Omental fat pad (tissue), 4 donors: ENCODE data around the gene AGPAT1. TPM values are rescaled to one million over a fixed set of nuclear protein-coding genes. Genes with fewer than 3 reads are reported as not detected.
A peak's percentile ranks its signal among the peaks of the same experiment; 100 is the strongest.

Experiments
- ATAC-seq: fragments of 150-250 bp; one replicate; pipeline ENCODE4 v1.9.1; 2016; ENCODE audit warnings: mild to moderate bottlenecking, moderate library complexity; ENCODE audit not compliant: low FRiP score
- DNase-seq: peaks from one replicate; pipeline ENCODE4 v3.0.0-alpha.2; 2019; ENCODE audit warnings: low spot score
- total RNA-seq, 4 donors: library from RNA; depleted of rRNA; stranded (reverse); fragments of >200 nt; gene quantifications; one replicate each; pipeline ENCODE4 v1.1.0, GENCODE V29; 2016
- TF ChIP-seq, protein P1 (sequence below), 3 donors: fragments of 450-650 bp; IDR thresholded peaks; one replicate each; pipeline ENCODE4 v1.5.1; 2016 to 2017; ENCODE audit warnings: antibody characterized with exemption in 3 of 3, mild to moderate bottlenecking in 3 of 3, moderate library complexity in 2 of 3

AGPAT1 gene
- total RNA-seq, 4 donors from 2014 or later, result 26.4 to 40.9 (median 35.7) TPM

DNA sequence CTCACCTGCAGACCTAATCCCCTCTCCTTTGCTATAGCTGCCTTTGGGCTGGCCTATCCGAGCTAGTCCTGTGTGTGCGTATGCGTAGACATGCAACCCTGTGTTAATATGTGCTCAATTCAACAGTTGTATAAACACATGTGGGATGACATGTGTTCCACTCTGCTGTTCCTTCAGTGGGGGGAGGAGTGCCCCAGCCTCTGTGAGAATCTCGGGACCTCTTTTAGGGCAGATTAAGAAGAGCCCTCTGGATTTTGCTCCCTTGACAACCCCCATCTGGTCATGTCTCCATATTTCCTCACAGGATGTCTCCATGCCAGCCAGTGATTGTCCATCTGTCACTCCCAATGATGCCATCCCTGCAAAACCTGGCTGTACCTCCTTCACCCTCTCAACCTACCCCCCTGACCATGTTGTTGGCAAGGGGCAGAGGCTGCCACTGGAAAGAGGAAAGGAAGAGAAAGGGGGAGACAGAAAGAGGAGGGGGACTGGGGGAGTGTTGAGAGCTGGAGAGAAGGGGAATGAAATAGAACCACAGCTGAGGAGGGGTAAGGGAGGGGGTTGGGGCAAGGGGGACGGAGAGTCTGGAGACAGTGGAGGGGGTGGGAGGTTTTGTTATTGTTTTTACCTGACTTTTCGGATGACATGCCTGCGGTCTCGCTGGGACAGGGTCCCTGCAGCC, 24.6 kb downstream of the AGPAT1 start:
- ATAC-seq, result no peak
- TF ChIP-seq, protein P1, sequence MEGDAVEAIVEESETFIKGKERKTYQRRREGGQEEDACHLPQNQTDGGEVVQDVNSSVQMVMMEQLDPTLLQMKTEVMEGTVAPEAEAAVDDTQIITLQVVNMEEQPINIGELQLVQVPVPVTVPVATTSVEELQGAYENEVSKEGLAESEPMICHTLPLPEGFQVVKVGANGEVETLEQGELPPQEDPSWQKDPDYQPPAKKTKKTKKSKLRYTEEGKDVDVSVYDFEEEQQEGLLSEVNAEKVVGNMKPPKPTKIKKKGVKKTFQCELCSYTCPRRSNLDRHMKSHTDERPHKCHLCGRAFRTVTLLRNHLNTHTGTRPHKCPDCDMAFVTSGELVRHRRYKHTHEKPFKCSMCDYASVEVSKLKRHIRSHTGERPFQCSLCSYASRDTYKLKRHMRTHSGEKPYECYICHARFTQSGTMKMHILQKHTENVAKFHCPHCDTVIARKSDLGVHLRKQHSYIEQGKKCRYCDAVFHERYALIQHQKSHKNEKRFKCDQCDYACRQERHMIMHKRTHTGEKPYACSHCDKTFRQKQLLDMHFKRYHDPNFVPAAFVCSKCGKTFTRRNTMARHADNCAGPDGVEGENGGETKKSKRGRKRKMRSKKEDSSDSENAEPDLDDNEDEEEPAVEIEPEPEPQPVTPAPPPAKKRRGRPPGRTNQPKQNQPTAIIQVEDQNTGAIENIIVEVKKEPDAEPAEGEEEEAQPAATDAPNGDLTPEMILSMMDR (IDR thresholded peaks at IDR 0.05), result no peak
- DNase-seq, result no peak

DNA sequence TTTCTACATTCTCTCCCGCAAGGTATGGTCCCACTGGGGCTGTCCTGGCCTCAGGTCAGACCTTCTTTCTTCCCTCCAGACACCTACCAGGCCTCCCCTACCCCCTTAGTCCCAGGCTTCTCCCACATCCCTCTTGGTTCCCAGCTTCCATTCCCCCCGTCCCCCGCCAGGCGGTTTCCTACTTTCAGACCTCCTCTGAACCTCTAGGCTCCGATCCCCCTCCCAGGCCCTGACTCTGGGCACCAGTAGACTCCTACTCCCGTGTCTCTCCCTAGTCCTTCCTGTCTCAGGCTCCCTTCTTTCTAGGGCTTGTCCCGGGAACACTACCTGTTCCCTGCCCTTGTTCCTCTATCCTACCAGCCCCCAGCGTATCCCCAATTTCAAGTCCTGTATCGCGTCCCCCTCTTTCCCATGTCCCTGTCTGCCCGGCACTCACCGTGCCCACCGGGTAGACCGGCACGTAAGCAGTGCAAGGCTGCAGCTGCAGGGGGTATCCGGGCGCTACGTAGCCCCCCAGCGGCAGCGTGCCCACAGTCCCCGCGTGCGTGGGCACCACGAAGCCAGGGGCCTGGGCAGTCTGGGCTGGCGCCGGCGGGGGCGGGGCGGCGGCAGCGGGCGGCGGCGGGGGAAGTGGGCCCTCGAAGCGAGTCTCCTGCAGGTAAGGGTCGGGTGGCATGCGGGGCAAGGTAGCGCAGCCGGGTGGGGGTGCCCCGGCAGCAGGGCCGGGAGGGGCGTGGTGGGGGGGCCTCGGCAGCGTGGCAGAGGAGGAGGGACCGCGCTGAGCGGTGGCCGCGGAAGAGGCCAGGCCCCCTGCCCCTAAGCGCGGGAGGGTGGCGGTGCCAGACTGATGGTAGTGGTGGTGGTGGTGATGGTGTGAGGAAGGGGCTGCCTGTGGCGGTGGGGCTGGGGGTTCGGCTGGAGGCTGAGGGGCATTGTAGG, 25.7 kb downstream of the AGPAT1 start:
- DNase-seq (no peak), ATAC-seq (no peak)
- TF ChIP-seq, protein P1 (IDR thresholded peaks at IDR 0.05), result no peak

DNA sequence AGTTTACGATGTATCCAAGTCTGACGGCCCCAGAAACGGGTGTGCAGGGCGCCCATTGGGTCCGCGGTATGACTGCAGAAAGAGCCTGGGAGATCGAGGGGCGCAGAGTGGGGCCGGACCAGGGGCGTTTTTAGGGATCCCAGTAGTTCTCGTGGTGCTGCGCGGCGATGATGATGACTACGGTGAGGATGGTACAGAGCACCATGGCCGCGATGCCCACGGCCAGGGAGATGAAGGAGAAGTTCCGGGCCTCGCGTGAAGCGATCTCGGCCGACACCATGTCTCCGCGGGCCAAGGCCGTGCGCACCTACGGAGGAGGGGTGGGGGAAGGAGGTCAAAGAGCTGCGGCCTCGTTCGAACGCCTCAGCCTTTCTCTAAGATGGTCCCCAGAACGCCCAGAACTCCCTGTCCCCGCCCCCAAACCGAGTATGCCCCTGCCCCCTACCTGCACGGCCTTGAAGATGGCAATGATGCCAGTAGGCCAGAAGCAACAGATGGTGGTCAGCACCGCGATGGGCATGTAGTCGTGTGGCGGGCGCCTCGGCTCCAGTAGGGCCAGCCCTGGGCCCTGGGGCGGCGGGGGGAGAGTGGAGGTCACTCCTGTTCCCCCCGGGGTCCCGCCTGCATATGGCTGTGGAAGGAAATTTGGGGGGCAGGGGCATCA, 26.7 kb downstream of the AGPAT1 start:
- DNase-seq (no peak), ATAC-seq (no peak)
- TF ChIP-seq, protein P1 (IDR thresholded peaks at IDR 0.05), result no peak

DNA sequence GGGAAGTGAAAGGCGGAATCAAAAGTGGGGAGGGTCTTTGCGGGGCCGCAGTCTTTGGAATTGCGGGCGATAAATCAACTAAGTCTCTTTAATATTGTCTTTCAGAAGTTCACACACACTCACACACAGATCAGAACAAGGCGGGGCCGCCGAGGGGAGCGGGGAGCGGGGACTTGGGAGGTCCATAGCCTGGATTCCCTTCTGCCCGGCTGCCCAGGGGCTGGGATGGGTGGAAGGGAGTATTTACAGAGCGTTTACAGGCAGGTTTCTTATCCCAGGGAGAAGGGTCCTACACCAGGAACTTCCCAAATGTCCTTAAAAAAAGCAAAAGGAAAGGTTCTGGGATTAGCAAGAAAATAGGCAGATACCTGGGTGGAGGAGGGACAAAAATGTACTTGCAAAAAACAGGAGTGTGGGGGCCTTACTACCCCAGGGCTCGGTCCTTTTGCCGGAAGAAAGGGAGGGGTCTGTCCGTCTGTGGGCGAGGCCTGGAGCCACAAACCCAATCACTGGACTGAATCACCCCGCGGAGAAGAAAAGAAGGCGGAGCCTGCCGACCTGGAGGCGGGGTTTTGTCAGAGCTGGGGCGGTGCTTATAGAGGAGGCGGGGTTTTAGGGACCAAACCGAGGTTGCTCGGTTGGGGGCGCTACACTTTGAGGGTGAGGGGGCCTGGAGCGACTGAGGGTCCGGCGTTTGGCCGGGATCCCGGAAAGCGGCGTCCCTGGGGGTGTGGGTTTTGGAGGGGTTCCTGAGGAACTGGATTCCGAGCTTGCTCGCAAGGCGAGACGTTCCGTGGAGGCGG, 27.4 kb downstream of the AGPAT1 start:
- DNase-seq (peak; percentile 46), ATAC-seq (peak; percentile 53)
- TF ChIP-seq, protein P1 (IDR thresholded peaks at IDR 0.05), result no peak

DNA sequence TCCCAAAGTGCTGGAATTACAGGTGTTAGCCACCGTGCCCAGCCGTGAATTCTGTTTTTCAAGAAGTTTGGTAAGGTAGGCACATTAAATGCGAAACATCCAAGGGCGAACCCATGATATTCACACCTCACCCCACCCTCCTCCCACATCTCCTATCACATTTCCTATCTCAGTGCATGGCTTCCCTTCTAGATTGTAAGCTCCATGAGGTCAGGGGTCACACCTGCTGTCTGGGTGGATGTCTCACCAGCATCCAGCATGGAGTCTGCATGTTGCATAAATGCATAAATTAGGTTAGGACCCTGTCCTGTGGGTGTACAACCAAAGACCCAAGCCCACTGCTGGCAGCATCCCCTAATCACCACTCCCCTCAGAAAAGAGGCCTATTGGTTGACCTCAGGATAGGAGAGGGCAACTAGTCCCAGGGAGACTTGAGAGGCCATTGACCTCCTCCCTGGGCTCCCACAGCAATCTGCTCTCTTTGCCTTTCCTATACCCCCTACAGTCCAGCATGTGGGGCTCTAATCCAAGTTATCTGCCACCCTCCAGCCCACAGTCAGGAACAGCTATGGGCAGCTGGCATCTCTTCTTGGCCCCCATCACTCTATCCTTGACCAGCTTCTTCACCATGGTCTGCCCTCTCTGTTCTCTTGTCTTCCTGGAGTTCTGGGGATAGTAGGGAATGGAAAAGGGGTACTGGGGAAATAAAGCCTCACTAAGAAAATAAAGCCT, 28.3 kb downstream of the AGPAT1 start:
- TF ChIP-seq, protein P1 (IDR thresholded peaks at IDR 0.05), result no peak
- ATAC-seq (no peak), DNase-seq (no peak)

DNA sequence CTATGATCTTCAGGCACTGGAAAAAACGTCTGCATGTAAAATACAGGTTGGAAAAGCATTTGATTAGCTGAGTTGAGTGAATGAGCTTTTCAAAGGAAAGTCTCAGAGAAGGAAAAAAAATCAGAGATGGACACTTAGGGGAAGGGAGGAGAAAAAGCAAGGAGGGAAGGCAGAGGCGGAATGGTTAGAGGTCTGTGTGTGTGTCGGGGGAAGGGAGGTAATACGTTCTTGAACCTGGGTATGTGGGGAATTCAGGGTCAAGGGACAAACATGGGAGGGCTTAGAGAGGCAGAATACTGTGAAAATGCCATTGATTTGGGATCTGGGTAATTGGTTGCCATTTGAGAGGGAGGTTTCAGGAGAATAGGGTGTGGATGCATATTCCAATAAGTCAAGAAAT, 29.2 kb downstream of the AGPAT1 start:
- TF ChIP-seq, protein P1 (IDR thresholded peaks at IDR 0.05), result no peak
- ATAC-seq, result no peak
- DNase-seq, result no peak
